Activated CD4-positive, alpha-beta T cell treated with anti-CD3 and anti-CD28 coated beads for 24 hours (primary cell): Measurements from ENCODE around the gene FGF22.
"Not testable (repeated sequence)": the region's sequence is repeated elsewhere in the genome, so short reads cannot be mapped to it uniquely, and the experiment has no call there.

ENCODE experiments used
- DNase-seq, 2 donors: peaks; one replicate each; pipeline ENCODE4 v3.0.0-alpha.2; 2020; ENCODE audit warnings: low read depth in 2 of 2

FGF22 gene

GRCh38 chr19:607301-608154 lies 32.2 kb upstream of the FGF22 start:
- DNase-seq: no peak

GRCh38 chr19:608155-609003 lies 31.3 kb upstream of the FGF22 start:
- DNase-seq: no peak

- DNase-seq: no peak
These were observed 30.7 kb upstream of the FGF22 start for GRCh38 chr19:609004-609346.

GRCh38 chr19:610071-610800 lies 29.4 kb upstream of the FGF22 start:
- DNase-seq: no peak

GRCh38 chr19:610801-611480 lies 28.7 kb upstream of the FGF22 start:
- DNase-seq: peak in 1 of 2 donors; percentile 39

- peak; percentile 52 to 61 for DNase-seq
These were observed 28.2 kb upstream of the FGF22 start for GRCh38 chr19:611481-611868.

GRCh38 chr19:612941-613340 lies 26.7 kb upstream of the FGF22 start:
- DNase-seq: no peak

GRCh38 chr19:613732-614567 lies 25.7 kb upstream of the FGF22 start:
- DNase-seq: no peak

GRCh38 chr19:615619-616018 lies 24.1 kb upstream of the FGF22 start:
- no peak for DNase-seq

GRCh38 chr19:616062-616700 lies 23.5 kb upstream of the FGF22 start:
- DNase-seq: no peak

- DNase-seq: no peak
These were observed 22.7 kb upstream of the FGF22 start for GRCh38 chr19:616747-617526.

- DNase-seq: no peak
These were observed 22.0 kb upstream of the FGF22 start for GRCh38 chr19:617551-618246.

- DNase-seq: no peak
These were observed 21.4 kb upstream of the FGF22 start for GRCh38 chr19:618247-618619.

- DNase-seq: no peak
These were observed 20.9 kb upstream of the FGF22 start for GRCh38 chr19:618674-619285.

GRCh38 chr19:619286-620002 lies 20.2 kb upstream of the FGF22 start:
- no peak for DNase-seq

GRCh38 chr19:620166-620862 lies 19.4 kb upstream of the FGF22 start:
- no peak for DNase-seq

- DNase-seq: not testable (repeated sequence)
These were observed 18.5 kb upstream of the FGF22 start for GRCh38 chr19:621191-621590.
